NCI-H2196 treated with DMSO at 0.1 percent for 48 hours (cell line): ENCODE data around the gene ADAMTSL4.
"Not testable (repeated sequence)": the region's sequence is repeated elsewhere in the genome, so short reads cannot be mapped to it uniquely, and the experiment has no call there.

Experiments
- DNase-seq: peaks from one replicate; lab custom pipeline; 2025; ENCODE audit not compliant: unreplicated experiment; lab: John Stamatoyannopoulos, UW

ADAMTSL4 gene

GRCh38 chr1:150581437-150581836 lies 32.2 kb downstream of the ADAMTSL4 start:
- not testable (repeated sequence) for DNase-seq

GRCh38 chr1:150581962-150582361 lies 32.8 kb downstream of the ADAMTSL4 start:
- not testable (repeated sequence) for DNase-seq

- no peak for DNase-seq
These were observed 33.2 kb downstream of the ADAMTSL4 start for GRCh38 chr1:150582371-150582770.

- DNase-seq: no peak
These were observed 47.1 kb downstream of the ADAMTSL4 start for GRCh38 chr1:150596095-150596892.

- no peak for DNase-seq
These were observed 47.8 kb downstream of the ADAMTSL4 start for GRCh38 chr1:150596976-150597375.

GRCh38 chr1:150598346-150598745 lies 49.1 kb downstream of the ADAMTSL4 start:
- DNase-seq: not testable (repeated sequence)

- DNase-seq: no peak
These were observed 52.3 kb downstream of the ADAMTSL4 start for GRCh38 chr1:150601540-150601939.

- not testable (repeated sequence) for DNase-seq
These were observed 53.2 kb downstream of the ADAMTSL4 start for GRCh38 chr1:150602372-150602771.

GRCh38 chr1:150603711-150604110 lies 54.5 kb downstream of the ADAMTSL4 start:
- no peak for DNase-seq

GRCh38 chr1:150604226-150604588 lies 55.0 kb downstream of the ADAMTSL4 start:
- no peak for DNase-seq

GRCh38 chr1:150605451-150605731 lies 56.2 kb downstream of the ADAMTSL4 start:
- DNase-seq: not testable (repeated sequence)

- no peak for DNase-seq
These were observed 57.4 kb downstream of the ADAMTSL4 start for GRCh38 chr1:150606463-150607142.

GRCh38 chr1:150609732-150610131 lies 60.5 kb downstream of the ADAMTSL4 start:
- no peak for DNase-seq
